ENCODE results near the gene NAT16. TPM values are rescaled to one million over a fixed set of nuclear protein-coding genes. Genes with fewer than 3 reads are reported as not detected.

The NAT16 gene
- total and polyA plus RNA-seq, 2 of the 13 experiments (the other 11 are each of a cell fraction or from before 2014, with no cell fraction given): 0.04 TPM; not detected in 1

- TF ChIP-seq, protein P1, sequence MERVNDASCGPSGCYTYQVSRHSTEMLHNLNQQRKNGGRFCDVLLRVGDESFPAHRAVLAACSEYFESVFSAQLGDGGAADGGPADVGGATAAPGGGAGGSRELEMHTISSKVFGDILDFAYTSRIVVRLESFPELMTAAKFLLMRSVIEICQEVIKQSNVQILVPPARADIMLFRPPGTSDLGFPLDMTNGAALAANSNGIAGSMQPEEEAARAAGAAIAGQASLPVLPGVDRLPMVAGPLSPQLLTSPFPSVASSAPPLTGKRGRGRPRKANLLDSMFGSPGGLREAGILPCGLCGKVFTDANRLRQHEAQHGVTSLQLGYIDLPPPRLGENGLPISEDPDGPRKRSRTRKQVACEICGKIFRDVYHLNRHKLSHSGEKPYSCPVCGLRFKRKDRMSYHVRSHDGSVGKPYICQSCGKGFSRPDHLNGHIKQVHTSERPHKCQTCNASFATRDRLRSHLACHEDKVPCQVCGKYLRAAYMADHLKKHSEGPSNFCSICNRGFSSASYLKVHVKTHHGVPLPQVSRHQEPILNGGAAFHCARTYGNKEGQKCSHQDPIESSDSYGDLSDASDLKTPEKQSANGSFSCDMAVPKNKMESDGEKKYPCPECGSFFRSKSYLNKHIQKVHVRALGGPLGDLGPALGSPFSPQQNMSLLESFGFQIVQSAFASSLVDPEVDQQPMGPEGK (CRISPR knock-in tag; IDR thresholded peaks at IDR 0.05): peak; percentile 58; the same call in 1 of the 2 replicates
- TF ChIP-seq FOXA3 (CRISPR knock-in tag; IDR thresholded peaks at IDR 0.05) (peak; percentile 91), ATF3 (CRISPR knock-in tag; IDR thresholded peaks at IDR 0.05) (no peak; the same call in 1 of the 2 replicates), ZSCAN20 (CRISPR knock-in tag; IDR thresholded peaks at IDR 0.05; ENCODE audit: borderline replicate concordance) (no peak; the same call in 1 of the 2 replicates), GMEB2 (CRISPR knock-in tag; IDR thresholded peaks at IDR 0.05; ENCODE audit: low read depth) (no peak), ZSCAN25 (CRISPR knock-in tag; IDR thresholded peaks at IDR 0.05) (no peak), CEBPG (CRISPR knock-in tag; IDR thresholded peaks at IDR 0.05) (0 out of 2 replicates have a peak, but pooled peaks have one; percentile 21), NR1H2 (CRISPR knock-in tag; IDR thresholded peaks at IDR 0.05; ENCODE audit: borderline replicate concordance, low read depth) (no peak), FIP1L1 (IDR thresholded peaks at IDR 0.05; ENCODE audit: borderline replicate concordance, insufficient read depth, low read depth, low read length) (no peak), RFX3 (CRISPR knock-in tag; IDR thresholded peaks at IDR 0.05) (peak; percentile 76), ZNF737 (CRISPR knock-in tag; IDR thresholded peaks at IDR 0.05; ENCODE audit: borderline replicate concordance) (no peak), ZNF558 (CRISPR knock-in tag; IDR thresholded peaks at IDR 0.05; ENCODE audit: borderline replicate concordance) (no peak), ZNF850 (CRISPR knock-in tag; conservative IDR thresholded peaks at IDR 0.05) (no peak), RCOR2 (CRISPR knock-in tag; IDR thresholded peaks at IDR 0.05) (peak; percentile 29; the same call in 1 of the 2 replicates), TEAD3 (CRISPR knock-in tag; optimal IDR thresholded peaks at IDR 0.05; ENCODE audit: borderline replicate concordance) (peak; percentile 55), ZNF354B (CRISPR knock-in tag; IDR thresholded peaks at IDR 0.05) (no peak), ZIK1 (CRISPR knock-in tag; IDR thresholded peaks at IDR 0.05; ENCODE audit: borderline replicate concordance, low read depth) (no peak), MLLT10 (CRISPR knock-in tag; IDR thresholded peaks at IDR 0.05) (no peak), GLI4 (CRISPR knock-in tag; IDR thresholded peaks at IDR 0.05; ENCODE audit: borderline replicate concordance) (no peak), ZNF724P (CRISPR knock-in tag; IDR thresholded peaks at IDR 0.05; ENCODE audit: borderline replicate concordance) (no peak), ZNF331 (CRISPR knock-in tag; IDR thresholded peaks at IDR 0.05) (peak; percentile 34; the same call in 1 of the 2 replicates), BRD4 (CRISPR knock-in tag; IDR thresholded peaks at IDR 0.05) (no peak)
- TF ChIP-seq, protein P2, sequence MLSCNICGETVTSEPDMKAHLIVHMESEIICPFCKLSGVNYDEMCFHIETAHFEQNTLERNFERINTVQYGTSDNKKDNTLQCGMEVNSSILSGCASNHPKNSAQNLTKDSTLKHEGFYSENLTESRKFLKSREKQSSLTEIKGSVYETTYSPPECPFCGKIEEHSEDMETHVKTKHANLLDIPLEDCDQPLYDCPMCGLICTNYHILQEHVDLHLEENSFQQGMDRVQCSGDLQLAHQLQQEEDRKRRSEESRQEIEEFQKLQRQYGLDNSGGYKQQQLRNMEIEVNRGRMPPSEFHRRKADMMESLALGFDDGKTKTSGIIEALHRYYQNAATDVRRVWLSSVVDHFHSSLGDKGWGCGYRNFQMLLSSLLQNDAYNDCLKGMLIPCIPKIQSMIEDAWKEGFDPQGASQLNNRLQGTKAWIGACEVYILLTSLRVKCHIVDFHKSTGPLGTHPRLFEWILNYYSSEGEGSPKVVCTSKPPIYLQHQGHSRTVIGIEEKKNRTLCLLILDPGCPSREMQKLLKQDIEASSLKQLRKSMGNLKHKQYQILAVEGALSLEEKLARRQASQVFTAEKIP (CRISPR knock-in tag; IDR thresholded peaks at IDR 0.05; ENCODE audit: borderline replicate concordance): no peak
Measured at GRCh38 chr7:101124376-101125056, 55.6 kb downstream of the NAT16 start (continued).
